ENCODE data around the gene FGFBP2.

The FGFBP2 gene

DNA sequence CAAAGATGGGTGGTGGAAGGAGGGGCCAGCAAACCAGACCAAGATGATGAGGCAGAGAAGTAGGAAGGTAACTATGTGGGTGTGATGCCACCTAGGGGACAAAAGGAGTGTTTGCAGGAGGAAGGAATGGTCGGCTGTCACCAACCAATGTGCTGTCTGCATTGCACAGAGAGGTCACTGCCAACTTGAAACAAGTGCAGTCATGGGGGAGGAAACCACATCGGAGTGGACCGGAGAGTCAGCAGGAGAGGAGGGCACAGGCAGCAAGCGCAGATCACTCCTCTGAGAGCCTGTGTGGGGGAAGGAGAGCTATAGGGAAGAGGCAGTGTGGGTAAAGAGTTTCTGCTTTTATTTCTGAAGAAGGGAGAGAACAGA, 38.5 kb upstream of the FGFBP2 start:
- DNase-seq (ENCODE audit: low read depth), result peak; percentile 88
- peak; percentile 94 for TF ChIP-seq CTCF (conservative IDR thresholded peaks at IDR 0.05; ENCODE audit: low read depth, low read length)
- H3K4me3 ChIP-seq (ENCODE audit: low read depth, low read length), result no peak overlapping the region

- DNase-seq (ENCODE audit: low read depth), result no peak
- TF ChIP-seq CTCF (conservative IDR thresholded peaks at IDR 0.05; ENCODE audit: low read depth, low read length), result no peak
These were observed 37.9 kb upstream of the FGFBP2 start for GRCh38 chr4:16000708-16001483.

DNA sequence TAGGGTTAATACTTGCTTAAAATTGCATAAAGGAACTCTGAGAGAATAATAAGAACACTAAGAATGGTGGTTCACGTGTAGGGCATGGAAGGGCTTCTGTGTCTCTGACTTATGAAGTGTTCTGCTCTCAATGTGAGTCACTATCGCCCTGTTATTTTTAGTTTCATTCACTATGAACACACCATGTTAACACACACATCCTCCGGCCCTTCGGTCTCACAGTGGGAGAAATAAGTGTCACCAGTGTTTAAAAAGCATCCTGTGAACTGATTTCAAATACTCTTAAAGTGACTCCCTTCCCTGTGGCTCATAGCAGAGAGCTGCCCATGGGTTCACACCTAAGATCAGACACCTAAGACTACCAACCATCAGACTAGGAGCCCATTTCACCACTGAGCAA, 33.8 kb upstream of the FGFBP2 start:
- H3K4me3 ChIP-seq (ENCODE audit: low read depth, low read length), result no peak overlapping the region
- TF ChIP-seq CTCF (conservative IDR thresholded peaks at IDR 0.05; ENCODE audit: low read depth, low read length), result no peak
- peak; percentile 34 for DNase-seq (ENCODE audit: low read depth)

More at GRCh38 chr4:16000708-16001483, 37.9 kb upstream of the FGFBP2 start:
- no peak overlapping the region for H3K4me3 ChIP-seq (ENCODE audit: low read depth, low read length)

DNA sequence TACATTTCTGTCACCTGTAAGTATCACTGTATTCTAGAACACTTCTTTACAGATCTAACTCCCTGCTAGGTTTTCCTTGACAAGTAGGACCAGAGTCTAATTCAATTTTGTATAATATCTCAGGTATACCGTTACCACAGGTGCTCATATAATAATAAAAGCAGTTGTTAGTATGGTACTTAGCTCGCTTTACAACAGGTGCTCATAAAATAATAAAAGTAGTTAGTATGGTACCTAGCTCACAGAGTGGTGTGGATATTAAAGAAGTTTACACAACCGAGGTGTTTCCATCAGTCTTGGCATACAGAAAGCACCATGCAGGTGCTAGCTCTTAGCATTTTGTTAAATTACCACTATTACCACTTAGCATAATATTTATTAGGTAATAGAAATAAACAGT, 32.9 kb upstream of the FGFBP2 start:
- DNase-seq (ENCODE audit: low read depth), result no peak
- H3K4me3 ChIP-seq (ENCODE audit: low read depth, low read length), result no peak overlapping the region
- TF ChIP-seq CTCF (conservative IDR thresholded peaks at IDR 0.05; ENCODE audit: low read depth, low read length), result no peak

- no peak for DNase-seq (ENCODE audit: low read depth)
- no peak for TF ChIP-seq CTCF (conservative IDR thresholded peaks at IDR 0.05; ENCODE audit: low read depth, low read length)
- no peak overlapping the region for H3K4me3 ChIP-seq (ENCODE audit: low read depth, low read length)
These were observed 29.2 kb upstream of the FGFBP2 start for GRCh38 chr4:15992167-15992485.

GRCh38 chr4:15990570-15991285, 27.8 kb upstream of the FGFBP2 start:
- TF ChIP-seq CTCF (conservative IDR thresholded peaks at IDR 0.05; ENCODE audit: low read depth, low read length), result no peak
- H3K4me3 ChIP-seq (ENCODE audit: low read depth, low read length), result no peak overlapping the region
- no peak for DNase-seq (ENCODE audit: low read depth)

- TF ChIP-seq CTCF (conservative IDR thresholded peaks at IDR 0.05; ENCODE audit: low read depth, low read length), result no peak
- DNase-seq (ENCODE audit: low read depth), result no peak
- H3K4me3 ChIP-seq (ENCODE audit: low read depth, low read length), result no peak overlapping the region
These were observed 26.4 kb upstream of the FGFBP2 start for GRCh38 chr4:15989424-15989823.
